Neuronal stem cell (in vitro differentiated cells): ENCODE results near the gene NPL.

Experiments used
- DNase-seq: peaks from one replicate; pipeline ENCODE4 v3.0.0-alpha.2; 2013; ENCODE audit warnings: low spot score
- H2AFZ ChIP-seq: one replicate; pipeline ENCODE4 v1.6.1; 2013; ENCODE audit warnings: mild to moderate bottlenecking, low read length, inconsistent platforms
- H2AK5ac ChIP-seq: 2 replicates; pipeline ENCODE4 v1.6.1; 2013; ENCODE audit warnings: low read depth, mild to moderate bottlenecking, inconsistent platforms, low read length, moderate library complexity, mixed read lengths
- H2BK120ac ChIP-seq: 2 replicates; pipeline ENCODE4 v1.6.1; 2013; ENCODE audit warnings: low read depth, mild to moderate bottlenecking, inconsistent platforms, low read length, moderate library complexity, mixed read lengths
- H2BK12ac ChIP-seq: one replicate; pipeline ENCODE4 v1.6.1; 2013; ENCODE audit warnings: low read length, inconsistent platforms
- H2BK15ac ChIP-seq: 2 replicates; pipeline ENCODE4 v1.6.1; 2013; ENCODE audit warnings: mild to moderate bottlenecking, low read length, inconsistent platforms, mixed read lengths
- H2BK5ac ChIP-seq: one replicate; pipeline ENCODE4 v1.6.1; 2013; ENCODE audit warnings: inconsistent platforms, mild to moderate bottlenecking, low read length, moderate library complexity
- H3K14ac ChIP-seq: one replicate; pipeline ENCODE4 v1.6.1; 2013; ENCODE audit warnings: low read length, inconsistent platforms
- H3K18ac ChIP-seq: 2 replicates; pipeline ENCODE4 v1.6.1; 2013; ENCODE audit warnings: low read length, inconsistent platforms
- H3K23ac ChIP-seq: 2 replicates; pipeline ENCODE4 v1.6.1; 2013; ENCODE audit warnings: low read depth, mild to moderate bottlenecking, mixed read lengths, low read length, inconsistent platforms; ENCODE audit not compliant: poor library complexity
- H3K27ac ChIP-seq: replicated peaks from 3 replicates; pipeline ENCODE4 v1.5.1; 2013; ENCODE audit warnings: low read length, inconsistent platforms
- H3K27me3 ChIP-seq, 3 experiments: 2 replicates each; pipeline ENCODE4 v1.6.1; 2013; ENCODE audit warnings: low read length in 3 of 3, mild to moderate bottlenecking in 2 of 3, inconsistent platforms in 1 of 3, low read depth in 1 of 3, mixed read lengths in 1 of 3, moderate library complexity in 1 of 3; ENCODE audit not compliant: control insufficient read depth in 3 of 3, insufficient read depth in 3 of 3
- H3K36me3 ChIP-seq, 2 donors: replicated peaks in 1 of 2; 2 replicates each; pipeline ENCODE4 v1.6.1; 2013; ENCODE audit warnings: low read length in 2 of 2; ENCODE audit not compliant: control insufficient read depth in 2 of 2, insufficient read depth in 2 of 2
- H3K4ac ChIP-seq: 2 replicates; pipeline ENCODE4 v1.6.1; 2013; ENCODE audit warnings: inconsistent platforms, mild to moderate bottlenecking, low read length, moderate library complexity
- H3K4me1 ChIP-seq, 2 donors: 1 replicate in 1 of 2; 2 replicates in 1 of 2; pipeline ENCODE4 v1.6.1; 2013; ENCODE audit warnings: low read length in 2 of 2, low read depth in 1 of 2; ENCODE audit not compliant: control insufficient read depth in 2 of 2, insufficient read depth in 1 of 2
- H3K4me2 ChIP-seq: one replicate; pipeline ENCODE4 v1.6.1; 2013; ENCODE audit warnings: mild to moderate bottlenecking, low read length, inconsistent platforms; ENCODE audit not compliant: insufficient read depth, poor library complexity, severe bottlenecking
- H3K4me3 ChIP-seq, 2 donors: 2 replicates each; pipeline ENCODE4 v1.5.1; 2013; ENCODE audit warnings: low read length in 2 of 2, mild to moderate bottlenecking in 2 of 2, inconsistent platforms in 1 of 2, moderate library complexity in 1 of 2
- H3K79me1 ChIP-seq: one replicate; pipeline ENCODE4 v1.6.1; 2013; ENCODE audit warnings: low read depth, mild to moderate bottlenecking, inconsistent platforms, low read length, moderate library complexity
- H3K9ac ChIP-seq: one replicate; pipeline ENCODE4 v1.6.1; 2013; ENCODE audit warnings: mild to moderate bottlenecking, low read depth, low read length, inconsistent platforms; ENCODE audit not compliant: poor library complexity
- H3K9me3 ChIP-seq, 2 donors: replicated peaks in 1 of 2; 2 replicates each; pipeline versions ENCODE3 to v1.6.1; 2013; ENCODE audit warnings: low read length in 2 of 2, mild to moderate bottlenecking in 2 of 2, inconsistent platforms in 1 of 2, low read depth in 1 of 2, mixed read lengths in 1 of 2, moderate library complexity in 1 of 2; ENCODE audit not compliant: control insufficient read depth in 2 of 2, insufficient read depth in 1 of 2
- H4K8ac ChIP-seq: one replicate; pipeline ENCODE4 v1.6.1; 2013; ENCODE audit warnings: low read depth, mild to moderate bottlenecking, inconsistent platforms, low read length, moderate library complexity
- H4K91ac ChIP-seq: one replicate; pipeline ENCODE4 v1.6.1; 2013; ENCODE audit warnings: low read length, low read depth, mild to moderate bottlenecking, inconsistent platforms; ENCODE audit not compliant: poor library complexity
- WGBS, 2 donors: extraction: QIAGEN DNeasy Blood & Tissue Kit; methylation state at CpG; one replicate each; pipeline ENCODE4 v1.1.7; 2013; ENCODE audit warnings: missing lambda C conversion rate in 2 of 2, mixed read lengths in 1 of 2; ENCODE audit not compliant: insufficient read length in 2 of 2, insufficient replicate concordance in 1 of 2; ENCODE audit errors: extremely low coverage in 2 of 2; 5-methylcytosine and 5-hydroxymethylcytosine counted together

The NPL gene

DNA sequence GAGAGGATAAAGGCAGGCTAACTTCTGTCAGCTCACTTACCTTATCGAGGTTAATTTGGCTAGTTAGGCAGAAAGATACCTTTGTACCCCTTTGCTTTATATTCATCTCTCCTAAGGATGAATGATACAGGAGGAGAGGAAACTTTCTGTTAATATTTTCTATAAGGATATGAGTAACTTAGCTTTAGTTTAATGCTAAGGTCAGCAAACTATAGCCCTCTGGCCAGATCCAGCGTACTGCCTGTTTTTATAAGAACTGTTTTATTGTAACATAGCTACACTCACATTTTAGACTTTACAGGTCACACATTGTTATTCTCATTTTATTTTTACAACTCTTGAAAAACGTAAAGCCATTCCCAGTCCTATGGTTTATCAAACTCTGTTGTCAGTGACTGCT is 67.6 kb downstream of the NPL start:
- Histone ChIP-seq H3K27me3 (no peaks in the 10 kb centered on the region), H3K4me2 (no peak overlapping the region), H4K8ac (no peak overlapping the region), H2AK5ac (no peak overlapping the region), H3K14ac (no peak overlapping the region), H3K36me3 (peaks cover 40 to 100% of the 10 kb centered on the region in 2 donors), H2BK120ac (no peak overlapping the region), H2BK15ac (no peak overlapping the region), H3K23ac (no peak overlapping the region), H3K9me3 (no peaks in the 10 kb centered on the region), H3K9ac (no peak overlapping the region), H3K4me3 (no peak overlapping the region), H2BK5ac (no peak overlapping the region), H3K79me1 (no peaks in the 10 kb centered on the region), H4K91ac (no peak overlapping the region), H2AFZ (no peak overlapping the region), H3K18ac (no peak overlapping the region), H2BK12ac (no peak overlapping the region), H3K27ac (no peak overlapping the region), H3K4ac (no peak overlapping the region), H3K4me1 (no peaks in the 10 kb centered on the region)
- no peak for DNase-seq
- no CpG with 5 or more reads among the region's 3 CpGs for WGBS, 2 donors

DNA sequence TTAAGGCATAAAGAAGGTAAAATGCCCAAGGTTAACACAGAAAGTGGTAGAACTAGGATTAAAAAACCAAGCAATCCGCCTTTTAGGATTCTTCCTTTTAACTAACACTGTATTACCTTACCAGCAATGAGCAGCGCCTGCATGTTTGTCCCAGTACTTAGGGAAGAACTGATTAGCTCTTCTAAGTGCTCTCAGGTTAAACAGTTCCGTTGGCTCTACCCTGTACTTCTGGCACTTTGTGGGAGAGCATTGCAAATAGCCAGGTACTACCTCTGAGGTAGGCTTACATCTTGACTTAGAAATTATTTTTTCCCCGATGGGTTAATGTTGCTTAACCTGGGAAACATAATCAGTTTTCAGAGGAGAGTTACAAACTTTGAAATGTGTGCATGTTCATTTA is 71.1 kb downstream of the NPL start:
- no CpG with 5 or more reads among the region's 4 CpGs for WGBS, 2 donors
- Histone ChIP-seq H2BK120ac (no peak overlapping the region), H3K27ac (no peak overlapping the region), H3K9me3 (no peaks in the 10 kb centered on the region), H2BK12ac (no peak overlapping the region), H3K18ac (no peak overlapping the region), H2BK15ac (no peak overlapping the region), H3K9ac (no peak overlapping the region), H3K23ac (no peak overlapping the region), H3K4ac (no peak overlapping the region), H3K36me3 (peaks cover 39 to 100% of the 10 kb centered on the region in 2 donors), H3K79me1 (no peaks in the 10 kb centered on the region), H3K4me2 (no peak overlapping the region), H2AFZ (no peak overlapping the region), H2BK5ac (no peak overlapping the region), H2AK5ac (no peak overlapping the region), H3K4me1 (no peaks in the 10 kb centered on the region), H4K8ac (no peak overlapping the region), H3K4me3 (no peak overlapping the region), H4K91ac (no peak overlapping the region), H3K14ac (no peak overlapping the region), H3K27me3 (no peaks in the 10 kb centered on the region)
- DNase-seq: no peak

DNA sequence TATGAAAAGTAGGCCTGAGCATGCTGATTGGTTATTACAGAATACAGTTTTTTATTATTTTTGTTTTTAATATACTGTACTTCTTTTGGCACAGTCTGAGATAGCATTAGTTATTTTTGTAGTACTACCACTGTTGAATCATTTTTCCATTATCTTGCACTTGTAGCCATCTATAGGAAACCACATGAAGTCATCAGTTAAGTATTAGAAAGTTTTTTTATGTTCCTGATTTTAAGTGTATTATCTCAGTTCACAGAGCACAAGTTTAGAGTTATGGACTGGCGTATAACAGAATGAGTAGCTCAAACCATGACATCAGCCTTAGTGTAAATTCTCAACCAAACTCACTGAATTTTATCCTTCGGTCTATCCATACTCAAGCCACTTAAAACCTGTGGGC is 72.4 kb downstream of the NPL start:
- no peak overlapping the region for H3K9ac ChIP-seq
- no peak overlapping the region for H2BK15ac ChIP-seq
- H2BK12ac ChIP-seq: no peak overlapping the region
- peaks cover 0 to 4% of the 10 kb centered on the region in 2 donors for H3K9me3 ChIP-seq
- no peak overlapping the region for H2BK120ac ChIP-seq
- WGBS, 2 donors: no CpG with 5 or more reads among the region's 2 CpGs
- DNase-seq: no peak
- no peak overlapping the region for H3K23ac ChIP-seq
- H3K18ac ChIP-seq: no peak overlapping the region
- H3K27me3 ChIP-seq: no peaks in the 10 kb centered on the region
- no peak overlapping the region for H3K4ac ChIP-seq
- H2BK5ac ChIP-seq: no peak overlapping the region
- no peak overlapping the region for H3K14ac ChIP-seq
- no peak overlapping the region for H3K4me2 ChIP-seq
- no peak overlapping the region for H4K8ac ChIP-seq
- H3K36me3 ChIP-seq: peaks cover 35 to 100% of the 10 kb centered on the region in 2 donors
- H2AFZ ChIP-seq: no peak overlapping the region
- H3K27ac ChIP-seq: no peak overlapping the region
- H3K4me3 ChIP-seq: no peak overlapping the region
- no peaks in the 10 kb centered on the region for H3K79me1 ChIP-seq
- H4K91ac ChIP-seq: no peak overlapping the region
- H2AK5ac ChIP-seq: no peak overlapping the region
- H3K4me1 ChIP-seq: no peaks in the 10 kb centered on the region

- Histone ChIP-seq H3K23ac (no peak overlapping the region), H2BK15ac (no peak overlapping the region), H3K14ac (no peak overlapping the region)
Measured at GRCh38 chr1:182862827-182863226, 73.3 kb downstream of the NPL start.

More at GRCh38 chr1:182862827-182863226, 73.3 kb downstream of the NPL start:
- H2AFZ ChIP-seq: no peak overlapping the region
- H3K4me3 ChIP-seq: no peak overlapping the region
- no peak overlapping the region for H3K9ac ChIP-seq
- no peak overlapping the region for H3K4ac ChIP-seq
- H3K27ac ChIP-seq: no peak overlapping the region
- no peaks in the 10 kb centered on the region for H3K79me1 ChIP-seq
- no peaks in the 10 kb centered on the region for H3K4me1 ChIP-seq
- H2BK12ac ChIP-seq: no peak overlapping the region
- H3K27me3 ChIP-seq: no peaks in the 10 kb centered on the region
- H3K4me2 ChIP-seq: no peak overlapping the region
- no peak overlapping the region for H2AK5ac ChIP-seq
- H4K8ac ChIP-seq: no peak overlapping the region
- no CpG with 5 or more reads among the region's 1 CpG for WGBS, 2 donors
- H3K9me3 ChIP-seq: peaks cover 0 to 10% of the 10 kb centered on the region in 2 donors
- H2BK5ac ChIP-seq: no peak overlapping the region
- H4K91ac ChIP-seq: no peak overlapping the region
- no peak overlapping the region for H2BK120ac ChIP-seq
- no peak for DNase-seq
- H3K18ac ChIP-seq: no peak overlapping the region
- H3K36me3 ChIP-seq: peaks cover 35 to 100% of the 10 kb centered on the region in 2 donors
